ENCODE measurements around the gene VEZF1.

Gene VEZF1

DNA sequence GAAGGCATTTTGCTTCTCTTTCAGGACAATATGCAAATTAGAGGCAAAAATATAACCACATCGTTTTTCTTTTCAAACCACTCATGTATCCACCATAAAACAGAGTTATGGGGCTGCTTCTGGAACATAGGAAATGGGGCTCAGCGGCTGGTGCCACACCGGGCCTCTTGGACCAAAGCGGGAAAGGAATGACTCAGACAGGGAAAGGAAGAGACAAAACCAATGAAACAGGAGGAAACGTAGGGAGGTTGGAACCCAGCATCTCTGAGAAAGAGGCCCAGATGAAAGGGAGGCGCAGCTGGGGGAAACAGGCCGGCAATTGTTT is 61.4 kb downstream of the VEZF1 start:
- Histone ChIP-seq H3K27me3 (ENCODE audit: insufficient read depth, low read length, poor library complexity) (peaks cover 24% of the 10 kb centered on the region), H3K36me3 (ENCODE audit: insufficient read depth, low read length) (no peaks in the 10 kb centered on the region), H3K79me2 (ENCODE audit: insufficient read depth, low read length) (no peaks in the 10 kb centered on the region), H4K20me1 (ENCODE audit: insufficient read depth, low read length) (no peaks in the 10 kb centered on the region), H3K4me1 (ENCODE audit: insufficient read depth, low read length) (no peaks in the 10 kb centered on the region), H3K9me3 (ENCODE audit: insufficient read depth, low read length, severe bottlenecking) (no peaks in the 10 kb centered on the region), H3K4me3 (ENCODE audit: low read depth in 1 of 2, low read length in 2 of 2) (no peak overlapping the region), H2AFZ (ENCODE audit: low read depth, low read length) (no peak overlapping the region), H3K4me2 (ENCODE audit: insufficient read depth, low read length) (no peak overlapping the region), H3K9ac (ENCODE audit: low read depth, low read length) (no peak overlapping the region), H3K27ac (ENCODE audit: low read length) (no peak overlapping the region)
- ATAC-seq (ENCODE audit: insufficient read depth, low read depth) = no peak
- TF ChIP-seq EZH2 (IDR thresholded peaks at IDR 0.05; ENCODE audit: borderline replicate concordance, low read depth, low read length, severe bottlenecking) = no peak
- TF ChIP-seq, protein P1, sequence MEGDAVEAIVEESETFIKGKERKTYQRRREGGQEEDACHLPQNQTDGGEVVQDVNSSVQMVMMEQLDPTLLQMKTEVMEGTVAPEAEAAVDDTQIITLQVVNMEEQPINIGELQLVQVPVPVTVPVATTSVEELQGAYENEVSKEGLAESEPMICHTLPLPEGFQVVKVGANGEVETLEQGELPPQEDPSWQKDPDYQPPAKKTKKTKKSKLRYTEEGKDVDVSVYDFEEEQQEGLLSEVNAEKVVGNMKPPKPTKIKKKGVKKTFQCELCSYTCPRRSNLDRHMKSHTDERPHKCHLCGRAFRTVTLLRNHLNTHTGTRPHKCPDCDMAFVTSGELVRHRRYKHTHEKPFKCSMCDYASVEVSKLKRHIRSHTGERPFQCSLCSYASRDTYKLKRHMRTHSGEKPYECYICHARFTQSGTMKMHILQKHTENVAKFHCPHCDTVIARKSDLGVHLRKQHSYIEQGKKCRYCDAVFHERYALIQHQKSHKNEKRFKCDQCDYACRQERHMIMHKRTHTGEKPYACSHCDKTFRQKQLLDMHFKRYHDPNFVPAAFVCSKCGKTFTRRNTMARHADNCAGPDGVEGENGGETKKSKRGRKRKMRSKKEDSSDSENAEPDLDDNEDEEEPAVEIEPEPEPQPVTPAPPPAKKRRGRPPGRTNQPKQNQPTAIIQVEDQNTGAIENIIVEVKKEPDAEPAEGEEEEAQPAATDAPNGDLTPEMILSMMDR (IDR thresholded peaks at IDR 0.05; ENCODE audit: borderline replicate concordance, extremely low read depth, low read length, poor library complexity, severe bottlenecking) = no peak
- DNase-seq = no peak

DNA sequence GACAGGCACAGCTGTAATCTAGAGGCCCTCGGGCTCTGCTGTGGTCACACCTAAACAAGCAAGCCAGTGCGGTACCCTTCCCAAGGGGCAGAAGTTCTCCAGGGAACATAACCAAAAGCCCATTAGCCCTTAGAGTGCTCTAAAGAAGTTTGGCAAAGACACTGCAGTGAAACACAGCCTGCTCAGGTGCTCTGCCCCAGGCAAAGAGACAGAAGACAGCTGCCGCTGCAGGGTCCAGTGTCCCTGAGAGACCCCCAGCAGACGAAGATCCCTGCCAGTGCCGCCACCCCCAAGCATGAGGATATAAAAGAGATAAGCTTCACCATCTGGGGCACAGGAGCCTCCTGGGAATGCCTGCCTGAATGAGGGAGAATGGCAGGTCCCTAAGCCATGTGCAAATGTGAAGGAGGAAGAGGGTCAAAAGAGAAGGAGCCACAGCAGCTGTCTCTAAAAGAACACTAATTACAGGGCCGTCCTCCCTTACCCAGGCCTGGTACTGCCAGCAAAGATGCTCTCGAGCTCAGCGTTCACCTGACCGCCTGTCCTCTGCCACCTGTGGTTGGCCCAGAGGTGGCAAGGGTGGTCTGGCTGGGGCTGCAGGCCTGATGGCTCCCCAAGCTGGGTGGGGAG is 62.6 kb downstream of the VEZF1 start:
- ATAC-seq (ENCODE audit: insufficient read depth, low read depth) = no peak
- H3K27me3 ChIP-seq (ENCODE audit: insufficient read depth, low read length, poor library complexity) = peaks cover 23% of the 10 kb centered on the region
- H4K20me1 ChIP-seq (ENCODE audit: insufficient read depth, low read length) = no peaks in the 10 kb centered on the region
- H3K36me3 ChIP-seq (ENCODE audit: insufficient read depth, low read length) = no peaks in the 10 kb centered on the region
- H3K79me2 ChIP-seq (ENCODE audit: insufficient read depth, low read length) = no peaks in the 10 kb centered on the region
- H3K4me1 ChIP-seq (ENCODE audit: insufficient read depth, low read length) = no peaks in the 10 kb centered on the region
- H3K4me3 ChIP-seq (ENCODE audit: low read depth in 1 of 2, low read length in 2 of 2) = no peak overlapping the region
- no peak overlapping the region for H3K9ac ChIP-seq (ENCODE audit: low read depth, low read length)
- no peak overlapping the region for H3K4me2 ChIP-seq (ENCODE audit: insufficient read depth, low read length)
- no peak overlapping the region for H3K27ac ChIP-seq (ENCODE audit: low read length)
- no peak for DNase-seq
- no peak overlapping the region for H2AFZ ChIP-seq (ENCODE audit: low read depth, low read length)
- no peaks in the 10 kb centered on the region for H3K9me3 ChIP-seq (ENCODE audit: insufficient read depth, low read length, severe bottlenecking)
- TF ChIP-seq EZH2 (IDR thresholded peaks at IDR 0.05; ENCODE audit: borderline replicate concordance, low read depth, low read length, severe bottlenecking) = no peak
- TF ChIP-seq, protein P1 (IDR thresholded peaks at IDR 0.05; ENCODE audit: borderline replicate concordance, extremely low read depth, low read length, poor library complexity, severe bottlenecking) = no peak

DNA sequence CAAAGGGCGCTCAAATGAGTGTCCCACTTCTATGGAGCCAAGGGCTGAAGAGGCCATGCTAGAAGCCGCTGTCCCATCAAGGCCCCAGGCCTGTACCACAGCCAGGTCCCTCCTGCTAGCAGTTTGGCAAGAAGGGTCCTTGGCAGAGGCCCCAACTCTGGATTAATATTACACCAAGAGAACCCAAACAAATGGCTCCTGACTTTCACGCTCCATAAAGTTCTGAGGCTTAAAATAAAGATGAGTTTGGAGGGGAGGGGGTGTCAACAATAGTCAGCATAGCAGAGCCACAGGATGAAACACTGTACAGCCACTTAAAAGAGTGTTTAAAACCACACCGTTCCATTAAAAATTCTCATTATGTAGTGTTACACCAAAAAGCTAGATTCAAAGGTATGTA is 63.4 kb downstream of the VEZF1 start:
- TF ChIP-seq EZH2 (IDR thresholded peaks at IDR 0.05; ENCODE audit: borderline replicate concordance, low read depth, low read length, severe bottlenecking) = no peak
- no peak overlapping the region for H3K4me2 ChIP-seq (ENCODE audit: insufficient read depth, low read length)
- H3K36me3 ChIP-seq (ENCODE audit: insufficient read depth, low read length) = no peaks in the 10 kb centered on the region
- H3K9me3 ChIP-seq (ENCODE audit: insufficient read depth, low read length, severe bottlenecking) = no peaks in the 10 kb centered on the region
- no peak overlapping the region for H3K4me3 ChIP-seq (ENCODE audit: low read depth in 1 of 2, low read length in 2 of 2)
- H2AFZ ChIP-seq (ENCODE audit: low read depth, low read length) = no peak overlapping the region
- no peaks in the 10 kb centered on the region for H3K4me1 ChIP-seq (ENCODE audit: insufficient read depth, low read length)
- H3K9ac ChIP-seq (ENCODE audit: low read depth, low read length) = no peak overlapping the region
- H3K27me3 ChIP-seq (ENCODE audit: insufficient read depth, low read length, poor library complexity) = peaks cover 22% of the 10 kb centered on the region
- H3K27ac ChIP-seq (ENCODE audit: low read length) = no peak overlapping the region
- no peak for ATAC-seq (ENCODE audit: insufficient read depth, low read depth)
- no peaks in the 10 kb centered on the region for H4K20me1 ChIP-seq (ENCODE audit: insufficient read depth, low read length)
- DNase-seq = no peak
- no peaks in the 10 kb centered on the region for H3K79me2 ChIP-seq (ENCODE audit: insufficient read depth, low read length)
